ENCODE results near the gene HNF1B.

GRCh38 chr17:37676115-37676925, 68.5 kb downstream of the HNF1B start:
- no peak for TF ChIP-seq CTCF (IDR thresholded peaks at IDR 0.05)
- no peak for TF ChIP-seq POLR2A (IDR thresholded peaks at IDR 0.05)
- no peak for TF ChIP-seq POLR2AphosphoS5 (IDR thresholded peaks at IDR 0.05)

Measured in breast epithelium (tissue), 3 donors.